ENCODE data around the gene GM2A.

- TF ChIP-seq CTCF (IDR thresholded peaks at IDR 0.05) (no peak), POLR2A (IDR thresholded peaks at IDR 0.05) (no peak), POLR2AphosphoS5 (IDR thresholded peaks at IDR 0.05) (no peak)
Measured at GRCh38 chr5:151296974-151297373, 44.0 kb downstream of the GM2A start.

All from breast epithelium (tissue), 3 donors.